T follicular helper cell (primary cell): ENCODE data around the gene SNCA.

Source experiments
- DNase-seq: peaks from one replicate; pipeline ENCODE4 v3.0.0-alpha.2; 2020; ENCODE audit warnings: low read depth

Gene SNCA

DNA sequence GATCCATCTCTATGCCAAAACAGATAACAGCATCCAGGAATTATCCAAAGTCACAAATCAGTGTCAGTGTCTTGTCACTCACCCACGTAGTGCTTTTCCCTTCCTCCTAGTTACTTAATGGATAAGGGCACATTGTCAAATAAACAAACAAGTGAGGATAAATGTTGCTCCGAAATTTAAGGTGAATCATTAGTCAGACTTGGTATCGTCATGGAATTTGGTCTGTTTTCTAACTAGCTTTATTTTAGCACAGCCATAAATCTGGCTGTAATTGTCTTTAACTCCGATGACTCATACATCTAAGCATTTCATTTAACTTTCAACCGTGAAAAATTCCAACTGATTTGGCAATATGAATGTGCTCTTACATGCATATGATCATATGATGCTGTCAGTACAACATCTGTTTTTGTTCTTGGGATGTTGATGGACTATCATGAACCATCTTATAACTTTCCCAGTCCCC, 83.3 kb downstream of the SNCA start:
- DNase-seq, result no peak

DNA sequence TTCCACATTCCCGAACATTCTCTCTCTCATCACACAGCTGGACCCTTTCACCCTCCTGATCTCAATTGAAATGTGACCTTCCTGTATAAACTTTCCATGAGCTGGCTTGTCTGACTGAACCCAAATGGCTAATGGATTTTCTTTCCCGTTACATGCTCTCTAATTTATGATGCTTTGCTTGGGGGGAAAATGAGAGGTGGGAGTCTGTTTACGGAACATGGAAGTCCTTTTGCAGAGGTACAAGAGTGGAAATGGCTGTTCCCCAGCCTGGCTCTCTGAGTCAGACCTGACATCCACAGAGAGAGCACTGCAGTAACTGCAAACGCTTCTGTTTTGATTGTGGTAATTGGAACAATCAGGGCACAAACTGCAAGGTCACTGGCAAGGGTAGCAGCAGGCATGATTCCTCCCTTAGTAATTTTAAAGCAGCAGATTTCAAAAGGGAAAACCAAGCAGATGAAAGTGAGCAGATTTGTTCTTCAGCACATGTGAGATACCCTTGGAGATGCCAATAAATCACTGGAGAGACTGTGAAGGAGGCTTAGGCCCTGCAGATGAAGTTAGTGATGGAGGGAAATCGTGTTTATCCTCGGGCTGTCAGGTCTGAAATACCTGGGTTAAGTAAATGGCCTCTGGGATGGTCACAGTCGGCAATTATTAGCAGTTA, 83.9 kb downstream of the SNCA start:
- DNase-seq, result no peak

DNA sequence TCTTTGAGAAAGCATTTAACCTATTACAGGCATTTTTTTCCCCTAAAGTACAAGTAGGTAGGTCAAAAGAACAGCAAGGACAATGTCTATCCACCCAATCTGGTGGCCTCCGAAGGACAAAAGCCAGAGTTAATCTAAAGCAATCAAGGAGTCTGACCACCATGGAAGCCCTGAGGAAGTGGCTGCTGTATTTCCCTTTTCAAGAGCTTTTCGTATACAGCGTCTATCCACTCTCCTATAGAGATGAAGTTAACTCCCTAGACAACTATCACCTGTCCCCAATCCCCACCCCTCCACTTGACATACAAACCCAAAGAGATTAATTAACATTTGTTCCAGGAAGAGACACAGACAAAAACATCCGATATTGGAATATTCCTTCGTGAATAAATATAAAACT, 85.5 kb downstream of the SNCA start:
- DNase-seq, result no peak

DNA sequence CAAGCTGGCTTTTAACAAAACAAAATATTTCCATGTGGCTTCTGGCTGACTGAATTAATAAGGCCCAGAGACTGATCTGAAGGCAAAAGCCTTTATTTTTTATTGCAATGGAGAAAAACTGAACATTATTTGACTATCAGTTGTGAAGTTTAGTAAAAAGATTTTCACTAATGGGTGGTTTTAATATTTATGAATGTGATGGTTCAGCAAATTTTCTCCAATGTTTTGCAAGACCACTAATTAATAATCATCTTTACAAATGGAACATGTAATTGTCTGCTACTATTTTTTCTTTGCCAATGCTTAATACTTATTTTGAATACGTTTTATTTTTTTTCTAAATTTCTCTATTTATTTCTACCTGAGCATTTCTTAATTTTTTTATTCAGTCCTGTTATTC, 90.6 kb downstream of the SNCA start:
- DNase-seq, result no peak

DNA sequence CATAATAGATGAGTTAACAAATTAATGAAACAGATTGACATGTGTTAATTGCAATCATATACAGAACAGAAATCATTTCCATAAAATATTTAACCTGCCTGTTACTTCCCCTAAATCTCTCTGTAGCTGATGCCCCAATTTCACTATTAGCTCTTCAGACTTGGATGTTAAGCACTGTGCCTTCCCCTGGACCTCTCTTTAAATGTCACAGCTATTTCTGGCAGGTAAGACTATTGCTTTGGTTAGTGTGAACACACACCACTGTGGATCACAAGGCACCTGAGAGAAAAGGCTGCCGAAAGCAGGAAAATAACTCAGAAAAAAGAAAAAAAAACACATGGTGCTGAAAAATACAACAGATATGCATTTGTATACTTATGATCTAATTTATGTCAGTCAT, 91.3 kb downstream of the SNCA start:
- no peak for DNase-seq

DNA sequence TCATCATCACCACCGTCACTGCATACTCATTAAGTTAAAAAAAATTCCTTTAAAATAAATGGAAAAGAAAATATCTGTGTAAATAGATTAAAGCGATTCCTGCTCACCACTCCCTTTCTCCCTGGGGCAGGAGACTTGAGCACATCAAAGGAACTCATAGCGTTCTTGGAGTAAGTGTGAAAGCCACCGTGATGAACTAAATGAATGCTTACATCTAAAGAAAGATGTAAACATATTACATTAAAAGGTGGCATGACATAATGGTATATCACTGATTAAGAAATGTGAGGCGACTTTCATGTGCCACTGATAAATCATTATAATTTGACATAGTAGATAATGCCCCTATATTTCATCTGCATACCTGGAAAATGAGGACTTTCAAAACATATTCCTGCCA, 92.0 kb downstream of the SNCA start:
- DNase-seq, result no peak

DNA sequence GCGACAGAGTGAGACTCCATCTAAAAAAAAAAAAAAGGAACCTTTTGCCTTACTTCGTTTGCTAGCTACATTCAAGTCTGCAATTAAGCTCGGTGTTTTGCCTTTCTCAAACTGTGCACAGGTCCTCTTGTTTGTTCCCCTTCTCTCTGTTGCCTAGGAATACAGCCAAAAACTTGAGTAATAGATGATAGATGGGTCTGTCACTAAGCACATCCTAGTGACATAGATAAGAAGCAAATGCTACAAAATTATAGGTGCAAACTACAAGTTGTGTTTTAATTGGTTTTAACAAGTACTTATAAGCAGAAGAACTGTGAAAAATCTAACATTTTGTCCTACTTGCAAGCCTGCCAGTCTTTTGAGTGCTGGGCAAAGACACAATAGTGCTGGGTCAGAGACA, 95.2 kb downstream of the SNCA start:
- DNase-seq, result no peak

DNA sequence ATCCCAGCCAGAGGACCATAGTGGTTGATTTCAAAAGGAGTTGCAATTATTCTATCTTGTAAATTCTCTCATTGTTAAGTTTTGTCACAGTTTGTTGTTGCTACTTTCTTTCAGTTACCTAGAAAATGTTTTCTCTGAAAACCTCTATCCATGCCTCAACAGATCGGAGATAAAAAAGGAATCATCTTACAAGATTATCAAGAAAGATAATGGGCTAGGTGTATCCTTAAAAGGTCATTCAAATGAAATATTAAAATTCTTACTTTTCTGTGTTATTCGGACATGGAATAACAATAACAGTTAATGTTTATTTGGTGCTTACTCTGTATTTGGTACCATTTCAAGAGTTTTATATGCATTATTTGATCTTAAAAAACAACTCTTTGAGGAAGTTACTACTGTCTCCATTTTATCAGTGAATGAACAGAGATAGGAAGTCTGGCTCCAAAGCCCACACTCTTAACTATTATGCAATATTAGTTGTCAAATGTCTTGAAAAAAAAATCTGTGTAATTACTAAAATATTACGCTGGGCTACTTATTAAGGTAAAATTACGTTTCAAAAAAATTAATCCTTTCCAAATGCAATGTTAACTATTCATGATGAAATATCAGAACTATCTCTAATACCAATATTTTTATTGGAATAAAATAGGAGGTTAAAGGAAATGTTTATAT, 97.5 kb downstream of the SNCA start:
- no peak for DNase-seq

DNA sequence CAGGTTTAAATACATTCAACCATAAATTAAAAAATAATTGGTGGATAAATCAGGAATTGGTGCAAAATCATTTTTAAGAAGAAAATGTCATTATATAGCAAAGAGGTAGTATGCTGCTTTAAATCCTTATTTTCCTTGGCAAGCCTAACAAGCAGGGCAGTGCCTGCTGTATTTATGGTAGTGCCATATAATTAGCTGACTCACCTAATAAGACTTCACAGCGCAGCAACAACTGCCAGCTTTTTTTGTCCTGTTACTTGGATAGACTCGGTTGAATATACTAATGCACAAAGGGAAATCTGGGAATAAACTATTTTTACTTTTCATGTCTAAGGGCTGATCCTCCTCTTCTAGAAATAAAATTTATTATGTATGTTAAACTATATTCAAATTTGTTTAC, 99.1 kb downstream of the SNCA start:
- no peak for DNase-seq

DNA sequence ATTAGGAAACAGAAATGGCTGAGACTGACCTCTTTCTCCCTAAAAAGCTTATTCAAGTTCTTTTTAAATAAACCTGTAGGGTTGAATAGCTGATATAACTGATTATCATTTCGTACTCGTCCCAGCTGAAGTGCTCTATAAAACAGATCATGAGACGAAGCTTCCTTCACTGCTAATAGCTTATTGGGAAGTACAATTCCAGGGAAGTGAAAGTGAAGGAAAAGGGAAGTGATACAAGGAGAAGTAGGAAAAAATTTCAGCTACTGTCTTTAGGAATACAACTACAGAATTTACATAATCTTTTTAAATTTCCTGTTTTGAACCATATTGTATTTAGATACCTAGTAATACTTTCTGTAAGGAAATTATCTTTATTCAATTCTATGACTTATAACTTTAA, 103.0 kb downstream of the SNCA start:
- DNase-seq, result no peak

DNA sequence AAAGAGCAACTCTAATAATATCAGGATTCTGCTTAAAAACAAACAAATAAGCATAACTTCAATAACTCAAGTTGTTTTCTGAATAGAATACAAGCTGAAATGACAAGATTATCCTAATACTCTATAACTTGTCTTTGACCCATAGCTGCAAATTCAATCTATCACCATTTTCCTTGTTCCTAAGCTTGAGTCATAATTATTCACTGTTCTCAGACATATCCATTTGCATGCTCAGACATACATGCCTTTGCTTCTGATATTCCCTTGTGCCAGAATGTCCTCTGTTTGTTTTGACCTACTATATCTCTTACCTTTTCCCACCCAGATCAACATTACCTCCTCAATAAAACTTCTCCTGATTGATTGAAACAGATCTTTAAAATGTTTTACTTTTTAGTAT, 109.7 kb downstream of the SNCA start:
- DNase-seq, result no peak

DNA sequence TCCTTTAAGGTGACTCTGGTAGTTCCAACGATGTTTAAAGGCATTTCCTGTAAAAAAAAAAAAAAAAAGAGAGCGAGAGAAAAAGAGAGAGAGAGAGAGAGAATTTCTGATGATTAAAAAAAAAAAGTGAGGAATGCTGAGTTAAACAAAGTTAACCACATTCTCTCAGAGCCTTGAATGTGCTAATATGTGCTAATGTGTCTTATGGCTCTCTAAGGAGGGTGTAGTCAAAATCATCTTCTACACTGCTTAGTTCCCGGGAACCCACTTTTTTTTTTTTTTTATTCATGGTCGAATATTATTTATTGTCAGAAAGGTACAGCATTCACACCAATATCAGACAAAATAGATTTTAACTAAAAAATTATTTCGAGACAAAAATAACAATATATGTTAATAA, 111.7 kb downstream of the SNCA start:
- DNase-seq, result no peak

DNA sequence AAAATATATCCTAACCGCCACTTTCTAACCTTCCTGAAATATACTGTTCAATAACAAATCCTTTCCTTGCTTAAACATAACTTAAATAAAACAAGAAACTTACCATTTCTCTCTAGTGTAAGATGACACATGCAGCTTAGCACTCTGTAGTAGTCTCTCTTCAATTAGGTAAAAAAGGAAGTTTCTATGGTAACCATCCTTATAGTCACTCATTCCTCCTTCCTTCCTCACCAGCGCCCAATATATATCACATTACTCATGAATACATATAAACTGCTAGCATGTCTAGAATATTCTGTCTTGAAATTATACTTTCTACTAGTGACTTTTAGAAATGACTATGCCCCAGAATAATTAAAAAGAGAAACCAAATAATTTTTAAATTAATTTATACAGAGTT, 112.2 kb downstream of the SNCA start:
- DNase-seq, result no peak

DNA sequence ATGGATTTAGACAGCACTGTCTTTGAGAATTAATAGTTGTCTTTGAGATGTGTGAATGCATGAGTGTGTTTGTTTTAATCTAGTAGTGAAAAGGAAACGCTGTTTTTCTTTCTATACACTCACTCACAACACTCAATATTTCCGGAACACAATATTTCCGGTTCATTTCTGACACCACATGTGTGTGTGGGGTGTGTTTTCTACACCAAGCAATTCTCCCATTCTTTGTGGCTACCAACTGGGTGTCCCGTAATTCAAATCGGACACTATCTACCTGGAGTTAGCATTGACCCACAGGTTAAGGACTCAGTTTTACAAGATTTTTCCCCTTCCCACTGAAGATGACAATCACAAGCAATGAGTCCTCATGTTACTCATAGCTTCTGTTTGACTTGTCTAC, 113.9 kb downstream of the SNCA start:
- no peak for DNase-seq

DNA sequence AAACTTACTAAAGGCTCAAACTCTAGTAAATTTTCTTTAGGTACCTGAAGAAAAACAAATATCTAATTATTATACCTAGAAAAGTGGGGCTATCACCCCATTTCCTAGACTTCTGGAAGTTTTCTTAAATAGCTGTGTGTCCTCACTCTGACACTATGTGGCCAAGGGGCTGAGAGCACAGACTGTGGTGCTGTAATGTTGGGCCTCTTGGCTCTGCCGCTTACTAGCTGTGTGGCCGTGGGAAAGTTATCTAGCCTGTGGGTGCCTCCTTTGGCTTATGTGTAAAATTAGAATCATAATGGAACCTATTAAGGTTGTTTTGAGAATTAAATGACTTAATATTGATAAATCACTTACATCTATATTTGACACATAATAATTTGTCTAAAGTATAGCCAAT, 114.4 kb downstream of the SNCA start:
- no peak for DNase-seq

DNA sequence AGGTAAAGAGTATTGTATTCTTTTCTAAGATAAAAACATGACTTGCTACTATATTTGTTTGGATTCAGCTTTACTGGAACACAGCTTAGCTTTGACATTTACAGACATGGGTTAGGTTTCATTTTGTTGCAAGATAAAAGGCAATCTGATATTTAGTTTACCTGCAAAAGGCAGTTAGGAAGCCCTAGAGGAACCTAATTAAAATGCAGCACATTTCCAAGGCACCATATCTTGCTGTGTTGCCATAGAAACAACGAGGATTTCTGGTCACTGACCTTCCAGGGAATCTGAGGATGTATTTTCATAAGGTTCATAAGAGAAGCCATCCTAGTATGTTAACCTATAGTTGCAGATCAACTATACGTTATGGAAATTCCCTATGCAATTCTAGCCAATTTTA, 116.0 kb downstream of the SNCA start:
- DNase-seq, result no peak

DNA sequence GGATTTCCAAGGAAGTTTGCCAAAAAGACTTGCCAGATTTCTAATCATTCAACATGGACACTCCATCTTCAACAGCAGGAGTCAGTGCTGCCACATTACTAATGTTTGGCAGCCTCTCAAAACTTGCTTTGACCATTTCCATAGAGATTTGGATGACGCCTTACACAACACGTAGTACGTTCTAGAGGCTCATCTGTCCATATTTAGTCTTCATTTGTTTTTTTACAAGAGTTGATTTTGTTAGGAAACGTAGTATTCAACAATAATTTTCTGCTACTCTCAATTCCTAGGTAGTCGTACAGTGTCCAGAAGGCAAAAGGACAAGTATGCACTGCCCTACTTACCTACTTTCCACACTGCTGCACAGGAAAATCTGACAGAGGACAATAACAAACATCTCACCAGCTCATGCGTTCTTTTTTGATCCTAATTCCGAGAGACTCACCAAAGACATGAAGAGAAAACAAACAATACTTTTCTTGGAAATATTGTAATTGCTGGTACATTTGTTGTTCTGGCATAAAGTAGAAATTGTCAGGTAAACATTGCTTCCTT, 117.3 kb downstream of the SNCA start:
- no peak for DNase-seq

DNA sequence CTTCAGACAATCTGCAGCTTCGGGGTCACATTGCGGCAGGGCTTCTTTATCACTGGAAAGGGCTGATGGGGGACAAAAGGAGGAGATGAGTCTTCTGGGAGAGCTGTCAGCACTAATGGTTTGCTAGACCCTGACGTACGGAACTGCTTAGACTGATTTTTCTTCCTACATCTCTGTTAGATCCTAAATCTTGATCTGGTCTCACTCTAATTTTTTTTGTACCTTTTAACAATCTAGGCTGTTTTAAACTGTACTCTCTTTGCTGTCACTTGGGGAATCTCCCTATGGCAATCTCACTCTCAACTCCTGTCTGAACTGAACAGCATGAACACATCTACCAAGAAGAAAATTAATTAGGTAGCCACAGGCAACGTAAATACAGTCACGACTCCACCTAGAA, 120.1 kb downstream of the SNCA start:
- no peak for DNase-seq

DNA sequence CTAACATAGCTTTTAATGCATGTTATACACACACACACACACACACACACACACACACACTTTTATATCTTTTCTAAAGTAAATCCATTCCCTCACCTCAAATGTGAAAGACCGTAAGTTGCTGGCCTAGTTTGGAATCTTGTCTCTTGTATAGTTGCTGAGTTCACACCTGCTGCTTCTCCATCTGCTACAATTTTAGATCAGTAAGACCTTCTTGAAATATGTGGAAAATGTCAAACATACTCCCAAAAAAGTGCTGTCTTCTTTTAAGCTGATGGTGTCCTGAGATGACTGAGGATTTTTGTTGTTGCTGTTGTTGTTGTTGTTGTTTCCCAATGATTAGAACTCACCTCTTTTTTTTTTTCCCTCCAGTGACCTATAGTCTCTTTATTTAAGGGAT, 121.3 kb downstream of the SNCA start:
- DNase-seq, result no peak

DNA sequence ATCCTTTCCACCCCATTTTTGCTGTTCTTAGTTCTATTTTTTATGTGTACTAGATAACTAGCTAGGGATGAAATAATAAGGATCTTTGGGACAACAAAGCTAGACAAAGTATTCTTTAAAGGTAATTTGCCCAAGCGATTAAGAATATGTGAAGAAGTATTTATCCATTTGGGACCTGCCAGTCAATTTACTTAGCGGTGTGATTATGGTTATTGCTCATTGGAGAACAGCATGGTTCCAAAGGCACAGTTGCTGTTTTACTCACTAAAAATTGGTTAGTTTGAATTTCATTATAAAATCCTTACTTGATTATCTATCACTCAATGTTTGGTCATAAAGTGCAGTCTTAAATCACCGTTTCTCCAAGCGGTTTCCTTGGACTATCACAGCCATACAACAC, 124.1 kb downstream of the SNCA start:
- DNase-seq, result no peak

DNA sequence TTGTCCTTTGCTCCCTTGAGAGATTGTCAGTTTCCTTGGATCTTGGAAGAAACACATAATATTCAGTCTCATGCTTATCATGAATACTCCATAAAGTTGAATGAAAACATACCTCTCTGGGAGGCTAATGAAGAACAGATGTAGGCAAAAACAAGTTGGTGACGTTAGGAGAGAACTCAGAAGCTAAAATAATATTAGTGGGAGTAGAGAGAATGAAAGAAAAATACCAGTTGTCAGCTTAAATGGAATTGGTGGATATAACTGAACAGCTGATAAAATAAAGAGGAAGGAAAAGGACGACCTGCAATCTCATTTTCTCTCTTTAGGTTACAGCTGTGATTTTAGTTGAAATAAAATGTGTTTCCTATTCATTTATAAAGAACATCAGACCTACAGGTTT, 124.8 kb downstream of the SNCA start:
- no peak for DNase-seq

DNA sequence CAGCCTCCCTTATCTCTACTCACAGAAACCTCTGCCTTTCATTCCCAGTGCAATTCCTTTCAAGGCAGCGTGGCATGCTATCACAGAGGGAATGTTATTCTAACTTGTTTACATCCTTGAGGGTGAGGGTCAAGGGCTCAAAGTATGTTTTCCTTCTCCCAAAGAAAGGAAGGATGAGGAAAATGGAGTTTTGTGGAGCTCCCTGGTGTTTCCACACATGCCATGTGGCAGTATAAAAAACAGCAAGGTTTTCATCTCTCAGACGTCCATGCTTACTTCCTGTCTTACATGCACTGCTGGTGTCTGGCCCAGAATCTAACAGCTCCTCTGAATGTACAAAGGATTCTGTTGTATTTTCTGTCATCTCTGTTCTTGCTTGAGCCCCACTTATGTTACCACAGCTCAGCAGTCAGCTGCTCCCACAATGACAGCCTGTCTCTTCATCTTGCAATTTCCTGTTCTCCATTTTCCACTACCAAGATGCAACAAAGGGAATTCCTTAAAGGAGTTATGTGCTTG, 128.0 kb downstream of the SNCA start:
- no peak for DNase-seq

DNA sequence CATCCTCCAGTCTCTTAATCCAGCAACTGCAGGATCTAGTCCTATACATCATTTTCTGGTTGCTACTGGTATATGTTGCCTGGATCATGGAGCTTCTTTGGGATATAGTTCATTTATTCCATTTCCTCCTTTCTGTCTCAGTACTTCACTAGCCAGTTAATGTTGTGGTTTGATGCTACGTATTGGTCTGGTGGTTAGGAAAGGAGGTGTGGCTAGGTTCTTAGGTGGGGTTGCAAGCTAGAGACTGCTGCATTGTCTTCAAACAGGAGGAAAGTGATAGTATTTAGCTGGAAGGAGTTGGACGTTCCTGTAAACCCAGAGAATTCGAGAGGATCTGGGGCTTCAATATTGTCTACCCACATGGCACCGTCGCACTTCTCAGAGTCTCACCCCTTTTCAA, 129.5 kb downstream of the SNCA start:
- no peak for DNase-seq
